GM06990 (cell line): ENCODE data around the gene C1S.

Experiments
- DNase-seq: peaks from one replicate; pipeline ENCODE4 v3.0.0-alpha.2; 2011; ENCODE audit not compliant: insufficient read length; ENCODE audit errors: extremely low read depth
- H3K27me3 ChIP-seq: replicated peaks from 2 replicates; pipeline ENCODE4 v1.6.0; 2011; ENCODE audit warnings: low read length; ENCODE audit not compliant: control insufficient read depth, insufficient read depth
- H3K36me3 ChIP-seq: 2 replicates; pipeline ENCODE4 v1.5.1; 2011; ENCODE audit warnings: low read length; ENCODE audit not compliant: control insufficient read depth, insufficient read depth
- H3K4me3 ChIP-seq: replicated peaks from 2 replicates; pipeline ENCODE4 v1.5.1; 2011; ENCODE audit warnings: low read depth, mild to moderate bottlenecking, control low read depth, low read length
- CTCF ChIP-seq: IDR thresholded peaks from 2 replicates; pipeline ENCODE4 v1.5.1; 2011; ENCODE audit warnings: low read length, control low read depth, mild to moderate bottlenecking, inconsistent platforms; ENCODE audit not compliant: insufficient read depth, poor library complexity, severe bottlenecking

C1S gene

DNA sequence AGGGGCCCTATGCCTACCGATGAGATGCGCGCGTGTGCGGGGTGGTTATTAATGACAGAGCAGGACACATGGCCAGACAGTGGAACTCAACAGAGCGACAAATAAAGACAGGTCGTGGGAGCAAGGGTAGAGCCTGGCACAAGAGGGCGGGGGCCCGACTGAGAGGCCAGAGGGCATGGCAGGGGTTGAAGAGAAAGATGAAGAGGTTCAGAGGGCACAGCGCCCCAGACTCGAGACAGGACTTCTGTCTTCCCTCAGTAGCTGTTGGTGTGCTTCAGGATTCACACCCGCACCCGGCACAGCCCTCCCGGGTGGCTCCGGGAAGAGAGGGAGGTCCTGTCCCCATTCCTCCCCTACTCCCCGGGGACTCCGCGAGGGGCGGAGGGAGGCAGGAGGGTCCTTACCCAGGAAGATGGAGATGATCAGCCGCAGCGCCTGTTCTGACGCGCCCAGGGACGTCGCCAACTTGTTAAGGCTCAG, 42.6 kb upstream of the C1S start:
- no peaks in the 10 kb centered on the region for H3K27me3 ChIP-seq
- 0 out of 2 replicates have a peak, but pooled peaks cover 1% of the 10 kb centered on the region for H3K36me3 ChIP-seq
- DNase-seq, result no peak
- H3K4me3 ChIP-seq, result peak overlapping the region; percentile 91
- no peak for TF ChIP-seq CTCF

GRCh38 chr12:7018350-7019042, 42.0 kb upstream of the C1S start, which contains the start of gene LPCAT3:
Gene LPCAT3 (minus strand): TSS chr12:7018476. CDS start chr12:7018424, 52 bp downstream.
- peak; percentile 89 for TF ChIP-seq CTCF
- Histone ChIP-seq H3K27me3 (no peaks in the 10 kb centered on the region), H3K36me3 (0 out of 2 replicates have a peak, but pooled peaks cover under 1% of the 10 kb centered on the region), H3K4me3 (peak within 1 kb of the TSS; percentile 91)
- peak; percentile 98 for DNase-seq

DNA sequence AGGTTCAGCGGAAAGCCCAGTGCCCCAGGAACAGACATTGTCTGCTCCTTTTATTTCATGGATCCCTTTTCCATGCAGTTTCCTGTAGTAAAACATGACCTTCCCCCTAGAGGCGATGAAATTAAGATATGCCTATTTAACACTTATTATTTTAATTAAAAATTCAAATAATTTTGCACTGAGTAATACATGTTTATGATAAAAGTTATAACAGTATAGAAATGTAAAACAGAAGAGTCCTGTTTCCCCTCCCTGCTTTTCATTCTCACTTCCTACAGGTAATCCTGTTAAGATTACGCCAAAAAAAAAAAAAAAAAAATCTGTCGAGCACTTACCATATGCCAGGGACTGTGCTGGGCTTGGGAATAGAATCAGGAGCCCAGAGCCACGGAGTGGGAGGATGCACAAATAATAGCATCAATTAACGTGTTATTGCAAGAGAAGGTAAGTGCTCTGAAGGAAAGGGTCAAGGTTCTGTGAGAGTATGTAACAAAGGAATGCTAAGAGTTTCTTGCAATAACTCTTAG, 41.4 kb upstream of the C1S start:
- H3K4me3 ChIP-seq, result peak overlapping the region; percentile 91
- H3K36me3 ChIP-seq, result no peaks in the 10 kb centered on the region
- no peaks in the 10 kb centered on the region for H3K27me3 ChIP-seq
- no peak for TF ChIP-seq CTCF
- no peak for DNase-seq

- no peaks in the 10 kb centered on the region for H3K36me3 ChIP-seq
- no peak for TF ChIP-seq CTCF
- H3K4me3 ChIP-seq, result no peak overlapping the region
- H3K27me3 ChIP-seq, result no peaks in the 10 kb centered on the region
- no peak for DNase-seq
Observed at GRCh38 chr12:7021956-7022355, 38.6 kb upstream of the C1S start.

- no peaks in the 10 kb centered on the region for H3K27me3 ChIP-seq
- DNase-seq, result no peak
- H3K4me3 ChIP-seq, result no peak overlapping the region
- H3K36me3 ChIP-seq, result no peaks in the 10 kb centered on the region
- no peak for TF ChIP-seq CTCF
Observed at GRCh38 chr12:7023114-7023513, 37.4 kb upstream of the C1S start.
